D721Med (cell line): Measurements from ENCODE around the gene EPB41L2.
"Not testable (repeated sequence)": the region's sequence is repeated elsewhere in the genome, so short reads cannot be mapped to it uniquely, and the experiment has no call there.

ENCODE experiments used
- DNase-seq: peaks from one replicate; pipeline ENCODE4 v3.0.0; 2011; ENCODE audit warnings: low spot score; ENCODE audit not compliant: insufficient read length
- FAIRE-seq: peaks from 2 replicates; lab custom pipeline; 2011; peaks lifted over from hg19 to GRCh38; lab: Jason Lieb, UNC
- CTCF ChIP-seq: IDR thresholded peaks from 2 replicates; pipeline ENCODE4 v1.5.1; 2012; ENCODE audit warnings: mild to moderate bottlenecking, control low read depth; ENCODE audit not compliant: insufficient read depth; ENCODE audit errors: missing control alignments

EPB41L2 gene

GRCh38 chr6:130955755-130956154 is 107.3 kb downstream of the EPB41L2 start:
- TF ChIP-seq CTCF, result no peak
- FAIRE-seq (no peak), DNase-seq (no peak)

- FAIRE-seq (no peak), DNase-seq (no peak)
- no peak for TF ChIP-seq CTCF
Observed at GRCh38 chr6:130949553-130949952, 113.5 kb downstream of the EPB41L2 start.

GRCh38 chr6:130947464-130947863 is 115.6 kb downstream of the EPB41L2 start:
- DNase-seq (no peak), FAIRE-seq (no peak)
- TF ChIP-seq CTCF, result no peak

GRCh38 chr6:130946076-130946475 is 117.0 kb downstream of the EPB41L2 start:
- FAIRE-seq (no peak), DNase-seq (no peak)

GRCh38 chr6:130945401-130945919 is 117.6 kb downstream of the EPB41L2 start:
- DNase-seq (no peak), FAIRE-seq (no peak)
- TF ChIP-seq CTCF, result no peak

More at GRCh38 chr6:130946076-130946475, 117.0 kb downstream of the EPB41L2 start:
- TF ChIP-seq CTCF, result no peak

GRCh38 chr6:130944486-130944885 is 118.6 kb downstream of the EPB41L2 start:
- FAIRE-seq, result no peak
- DNase-seq, result no peak
- no peak for TF ChIP-seq CTCF

GRCh38 chr6:130943738-130944137 is 119.3 kb downstream of the EPB41L2 start:
- FAIRE-seq, result no peak
- TF ChIP-seq CTCF, result no peak
- no peak for DNase-seq

- DNase-seq, FAIRE-seq: not testable (repeated sequence)
Observed at GRCh38 chr6:130942752-130943151, 120.3 kb downstream of the EPB41L2 start.
